Spleen (tissue), 7 donors: Measurements from ENCODE around the gene C10orf143.

Experiments used
- POLR2A ChIP-seq, 3 donors: fragments of 450-650 bp; IDR thresholded peaks; one replicate each; pipeline ENCODE4 v1.5.1; 2017; ENCODE audit warnings: antibody characterized with exemption in 3 of 3, mild to moderate bottlenecking in 1 of 3
- POLR2AphosphoS5 ChIP-seq, 3 donors: sonication (generic); formaldehyde crosslinking; IDR thresholded peaks; one replicate each; pipeline ENCODE4 v1.5.1; 2017; ENCODE audit warnings: antibody characterized with exemption in 3 of 3
- TF ChIP-seq, protein P1 (sequence below), 11 experiments: fragments of 200-600 bp in 7 of 11; fragments of 450-650 bp in 4 of 11; sonication (generic) in 4 of 11; IDR thresholded peaks in 8 of 11; conservative IDR thresholded peaks in 3 of 11; 1 replicate in 7 of 11; 2 replicates in 4 of 11; pipeline versions ENCODE4 v1.4.0 to v1.8.0; 2016 to 2021; ENCODE audit warnings: antibody characterized with exemption in 11 of 11, inconsistent platforms in 4 of 11, mild to moderate bottlenecking in 1 of 11
- donor health status: DM: no; HTN: no; CAD: no; lungs with moderate emphysema.
- donor health status: DM: no; HTN: no; CAD: no.
- donor health status: DM: no; HTN: no; CAD: no.

- TF ChIP-seq, protein P1, sequence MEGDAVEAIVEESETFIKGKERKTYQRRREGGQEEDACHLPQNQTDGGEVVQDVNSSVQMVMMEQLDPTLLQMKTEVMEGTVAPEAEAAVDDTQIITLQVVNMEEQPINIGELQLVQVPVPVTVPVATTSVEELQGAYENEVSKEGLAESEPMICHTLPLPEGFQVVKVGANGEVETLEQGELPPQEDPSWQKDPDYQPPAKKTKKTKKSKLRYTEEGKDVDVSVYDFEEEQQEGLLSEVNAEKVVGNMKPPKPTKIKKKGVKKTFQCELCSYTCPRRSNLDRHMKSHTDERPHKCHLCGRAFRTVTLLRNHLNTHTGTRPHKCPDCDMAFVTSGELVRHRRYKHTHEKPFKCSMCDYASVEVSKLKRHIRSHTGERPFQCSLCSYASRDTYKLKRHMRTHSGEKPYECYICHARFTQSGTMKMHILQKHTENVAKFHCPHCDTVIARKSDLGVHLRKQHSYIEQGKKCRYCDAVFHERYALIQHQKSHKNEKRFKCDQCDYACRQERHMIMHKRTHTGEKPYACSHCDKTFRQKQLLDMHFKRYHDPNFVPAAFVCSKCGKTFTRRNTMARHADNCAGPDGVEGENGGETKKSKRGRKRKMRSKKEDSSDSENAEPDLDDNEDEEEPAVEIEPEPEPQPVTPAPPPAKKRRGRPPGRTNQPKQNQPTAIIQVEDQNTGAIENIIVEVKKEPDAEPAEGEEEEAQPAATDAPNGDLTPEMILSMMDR (IDR thresholded peaks at IDR 0.05 in 8 of 11, conservative IDR thresholded peaks at IDR 0.05 in 3 of 11): no peak
- TF ChIP-seq POLR2A (IDR thresholded peaks at IDR 0.05) (no peak), POLR2AphosphoS5 (IDR thresholded peaks at IDR 0.05) (no peak)
Observed at GRCh38 chr10:130146042-130146441, 35.4 kb upstream of the C10orf143 start.
